H9 (cell line): ENCODE data around the gene STEAP2. TPM values are rescaled to one million over a fixed set of nuclear protein-coding genes. Genes with fewer than 3 reads are reported as not detected.

Experiments used
- DNase-seq: peaks from one replicate; pipeline ENCODE4 v3.0.0-alpha.2; 2017
- H2AFZ ChIP-seq: one replicate; pipeline ENCODE4 v1.6.1; 2013; ENCODE audit warnings: mild to moderate bottlenecking, low read length, control low read depth, moderate library complexity
- H2AK5ac ChIP-seq: 2 replicates; pipeline ENCODE4 v1.6.1; 2013; ENCODE audit warnings: low read length, control low read depth, mixed read lengths; ENCODE audit not compliant: insufficient read length
- H2BK120ac ChIP-seq: one replicate; pipeline ENCODE4 v1.6.1; 2013; ENCODE audit warnings: low read depth, mild to moderate bottlenecking, low read length, control low read depth, inconsistent platforms; ENCODE audit not compliant: poor library complexity, severe bottlenecking
- H2BK12ac ChIP-seq: 2 replicates; pipeline ENCODE4 v1.6.1; 2013; ENCODE audit warnings: low read length, control low read depth, mixed read lengths, low read depth; ENCODE audit not compliant: insufficient read length
- H2BK15ac ChIP-seq: 2 replicates; pipeline ENCODE4 v1.6.1; 2013; ENCODE audit warnings: low read depth, low read length, control low read depth
- H2BK20ac ChIP-seq: one replicate; pipeline ENCODE4 v1.6.1; 2013; ENCODE audit warnings: low read depth, mild to moderate bottlenecking, low read length, control low read depth, inconsistent platforms; ENCODE audit not compliant: poor library complexity, severe bottlenecking
- H2BK5ac ChIP-seq: 2 replicates; pipeline ENCODE4 v1.6.1; 2013; ENCODE audit warnings: low read length, control low read depth, mixed read lengths; ENCODE audit not compliant: insufficient read length
- H3K14ac ChIP-seq: 2 replicates; pipeline ENCODE4 v1.6.1; 2013; ENCODE audit warnings: low read length, control low read depth; ENCODE audit not compliant: insufficient read depth
- H3K18ac ChIP-seq: 2 replicates; pipeline ENCODE4 v1.6.1; 2013; ENCODE audit warnings: low read depth, mild to moderate bottlenecking, mixed read lengths, low read length, control low read depth; ENCODE audit not compliant: insufficient read length
- H3K23ac ChIP-seq: 2 replicates; pipeline ENCODE4 v1.6.1; 2013; ENCODE audit warnings: low read length, control low read depth, mixed read lengths, low read depth; ENCODE audit not compliant: insufficient read length
- H3K23me2 ChIP-seq: 2 replicates; pipeline ENCODE4 v1.6.1; 2013; ENCODE audit warnings: low read depth, mild to moderate bottlenecking, mixed read lengths, low read length, control low read depth; ENCODE audit not compliant: insufficient read length, poor library complexity, severe bottlenecking
- H3K27ac ChIP-seq: 2 replicates; pipeline ENCODE4 v1.5.1; 2013; ENCODE audit warnings: low read length, control low read depth, mixed read lengths, low read depth; ENCODE audit not compliant: insufficient read length
- H3K27me3 ChIP-seq: 2 replicates; pipeline ENCODE4 v1.6.1; 2013; ENCODE audit warnings: low read length, control low read depth, inconsistent platforms; ENCODE audit not compliant: insufficient read depth
- H3K4ac ChIP-seq: 2 replicates; pipeline ENCODE4 v1.6.1; 2013; ENCODE audit warnings: low read depth, mild to moderate bottlenecking, control low read depth, inconsistent platforms, low read length, moderate library complexity
- H3K4me1 ChIP-seq: 2 replicates; pipeline ENCODE4 v1.6.1; 2013; ENCODE audit warnings: low read length, control low read depth, inconsistent platforms; ENCODE audit not compliant: insufficient read depth
- H3K4me2 ChIP-seq: 2 replicates; pipeline ENCODE4 v1.6.1; 2013; ENCODE audit warnings: low read length, control low read depth, mixed read lengths; ENCODE audit not compliant: insufficient read length, insufficient read depth
- H3K56ac ChIP-seq: 2 replicates; pipeline ENCODE4 v1.6.1; 2013; ENCODE audit warnings: low read depth, mild to moderate bottlenecking, mixed read lengths, low read length, control low read depth; ENCODE audit not compliant: insufficient read length
- H3K79me1 ChIP-seq: 2 replicates; pipeline ENCODE4 v1.6.1; 2013; ENCODE audit warnings: low read depth, mild to moderate bottlenecking, moderate library complexity, low read length, control low read depth, inconsistent platforms; ENCODE audit not compliant: insufficient read depth, poor library complexity, severe bottlenecking
- H3K79me2 ChIP-seq: 2 replicates; pipeline ENCODE4 v1.6.1; 2013; ENCODE audit warnings: low read length, control low read depth, inconsistent platforms; ENCODE audit not compliant: insufficient read depth
- H3K9ac ChIP-seq: 2 replicates; pipeline ENCODE4 v1.6.1; 2013; ENCODE audit warnings: low read length, control low read depth, mixed read lengths; ENCODE audit not compliant: insufficient read length; ENCODE audit errors: extremely low read depth
- H3K9me3 ChIP-seq: one replicate; pipeline ENCODE4 v1.6.1; 2013; ENCODE audit warnings: low read depth, low read length, inconsistent platforms; ENCODE audit not compliant: control insufficient read depth
- H3T11ph ChIP-seq: one replicate; pipeline ENCODE4 v1.6.1; 2013; ENCODE audit warnings: mild to moderate bottlenecking, low read length, control low read depth, inconsistent platforms
- H4K20me1 ChIP-seq: one replicate; pipeline ENCODE4 v1.6.1; 2013; ENCODE audit not compliant: control insufficient read depth, insufficient read length, insufficient read depth
- H4K5ac ChIP-seq: 2 replicates; pipeline ENCODE4 v1.6.1; 2013; ENCODE audit warnings: low read depth, mild to moderate bottlenecking, mixed read lengths, low read length, control low read depth; ENCODE audit not compliant: insufficient read length
- H4K8ac ChIP-seq: replicated peaks from 2 replicates; pipeline ENCODE4 v1.6.1; 2013; ENCODE audit warnings: low read length, control low read depth, mixed read lengths, low read depth; ENCODE audit not compliant: insufficient read length
- H4K91ac ChIP-seq: 2 replicates; pipeline ENCODE4 v1.6.1; 2013; ENCODE audit warnings: low read depth, mild to moderate bottlenecking, moderate library complexity, mixed read lengths, low read length, control low read depth; ENCODE audit not compliant: insufficient read length
- H3K27ac Mint-ChIP-seq, 3 experiments: 2 replicates in 2 of 3; 3 replicates in 1 of 3; pipeline ENCODE4 v1.8.0; 2020 to 2021; ENCODE audit warnings: mixed read lengths in 3 of 3, mild to moderate bottlenecking in 1 of 3, moderate library complexity in 1 of 3
- H3K27me3 Mint-ChIP-seq: 2 replicates; pipeline ENCODE4 v1.8.0; 2021; ENCODE audit warnings: low read depth, mild to moderate bottlenecking, moderate library complexity, mixed read lengths
- H3K36me3 Mint-ChIP-seq, 3 experiments: 2 replicates in 2 of 3; 3 replicates in 1 of 3; pipeline ENCODE4 v1.8.0; 2020 to 2021; ENCODE audit warnings: low read depth in 3 of 3, mixed read lengths in 3 of 3; ENCODE audit not compliant: insufficient read depth in 1 of 3
- H3K4me1 Mint-ChIP-seq, 2 experiments: 2 replicates each; pipeline ENCODE4 v1.8.0; 2020; ENCODE audit warnings: mixed read lengths in 2 of 2
- H3K4me3 Mint-ChIP-seq, 2 experiments: 2 replicates in 1 of 2; 3 replicates in 1 of 2; pipeline ENCODE4 v1.8.0; 2020 to 2021; ENCODE audit warnings: mild to moderate bottlenecking in 2 of 2, mixed read lengths in 2 of 2, moderate library complexity in 1 of 2
- H3K9me3 Mint-ChIP-seq, 2 experiments: 2 replicates in 1 of 2; 3 replicates in 1 of 2; pipeline ENCODE4 v1.8.0; 2020; ENCODE audit warnings: mild to moderate bottlenecking in 2 of 2, mixed read lengths in 2 of 2, moderate library complexity in 1 of 2
- CTCF ChIP-seq: fragments of 200-600 bp; sonication (generic); conservative IDR thresholded peaks from 3 replicates; pipeline ENCODE4 v1.8.0; 2021; ENCODE audit warnings: antibody characterized with exemption, mild to moderate bottlenecking
- WGBS: extraction: QIAGEN DNeasy Blood & Tissue Kit; methylation state at CpG from one replicate; pipeline ENCODE4 v1.1.7; 2013; ENCODE audit warnings: missing lambda C conversion rate, low lambda C conversion rate, mixed read lengths; ENCODE audit not compliant: insufficient read length; ENCODE audit errors: extremely low coverage; 5-methylcytosine and 5-hydroxymethylcytosine counted together
- total RNA-seq: library from RNA; stranded (reverse); gene quantifications from 2 replicates; pipeline ENCODE4 v1.2.1, GENCODE V29; 2021

STEAP2 gene
- total RNA-seq, 1 experiment from 2014 or later = 6.7 TPM

DNA sequence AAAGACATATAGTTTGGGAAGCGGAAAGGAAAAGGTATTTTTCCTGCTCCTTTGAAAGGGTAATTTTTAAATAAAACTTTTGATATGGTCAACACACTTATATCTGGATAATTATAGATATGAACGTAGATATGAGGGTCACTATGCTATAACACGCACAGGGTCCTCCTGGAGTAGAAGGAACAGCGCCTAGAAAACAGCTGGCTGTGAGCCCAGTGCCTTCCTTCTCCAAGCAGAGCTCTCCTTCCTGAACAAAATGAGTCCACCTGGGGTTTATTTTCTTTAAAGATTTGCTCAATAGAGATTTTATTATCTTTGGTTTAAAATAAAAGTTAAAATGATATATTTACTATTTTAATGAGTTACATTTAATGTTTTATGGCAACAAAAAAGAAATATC is 44.2 kb upstream of the STEAP2 start:
- TF ChIP-seq CTCF = no peak
- Histone ChIP-seq H2BK120ac (no peak overlapping the region), H3T11ph (no peak overlapping the region), H3K56ac (no peak overlapping the region), H3K18ac (no peak overlapping the region), H2BK5ac (no peak overlapping the region), H3K4ac (no peak overlapping the region), H2AFZ (no peak overlapping the region), H2BK20ac (no peak overlapping the region), H3K9ac (no peak overlapping the region), H4K20me1 (no peaks in the 10 kb centered on the region), H4K91ac (no peak overlapping the region), H3K4me1 (no peaks in the 10 kb centered on the region), H3K79me1 (no peaks in the 10 kb centered on the region), H2AK5ac (no peak overlapping the region), H4K5ac (no peak overlapping the region), H2BK12ac (no peak overlapping the region), H4K8ac (no peak overlapping the region), H3K23me2 (no peaks in the 10 kb centered on the region), H3K23ac (no peak overlapping the region), H3K79me2 (no peaks in the 10 kb centered on the region), H3K27me3 (no peaks in the 10 kb centered on the region), H3K27ac (no peak overlapping the region), H2BK15ac (no peak overlapping the region), H3K4me2 (no peak overlapping the region), H3K14ac (no peak overlapping the region), H3K9me3 (no peaks in the 10 kb centered on the region)
- H3K9me3 Mint-ChIP-seq = peaks cover 8% of the 10 kb centered on the region in 2 experiments; a peak in 3 of 5 replicates
- H3K27ac Mint-ChIP-seq = no peak overlapping the region
- H3K27me3 Mint-ChIP-seq = no peaks in the 10 kb centered on the region
- no peak overlapping the region for H3K4me3 Mint-ChIP-seq
- no peaks in the 10 kb centered on the region for H3K4me1 Mint-ChIP-seq
- no CpG with 5 or more reads among the region's 4 CpGs for WGBS
- no peak for DNase-seq
- H3K36me3 Mint-ChIP-seq = peaks cover 0 to 5% (median 1%) of the 10 kb centered on the region in 3 experiments; a peak in 2 of 7 replicates
